Naive thymus-derived CD4-positive, alpha-beta T cell (primary cell): ENCODE results near the gene BICC1. TPM values are rescaled to one million over a fixed set of nuclear protein-coding genes. Genes with fewer than 3 reads are reported as not detected.

ENCODE experiments used
- ATAC-seq: fragments of 150-1000 bp; cut with Tn5 transposase; 2 replicates; pipeline ENCODE4 v1.10.0; 2021; ENCODE audit warnings: mild to moderate bottlenecking, moderate library complexity
- CTCF ChIA-PET: fragments of 350-600 bp; sonication (Branson Sonifier 250); formaldehyde crosslinking; loops from one replicate; lab custom pipeline; 2021; ENCODE audit warnings: antibody characterized with exemption; lab: Charles Lee
- POLR2A ChIA-PET: fragments of 350-600 bp; sonication (Branson Sonifier 250); formaldehyde crosslinking; loops from one replicate; lab custom pipeline; 2021; ENCODE audit warnings: antibody characterized with exemption, inconsistent platforms; lab: Charles Lee
- DNase-seq, 9 donors: peaks; one replicate each; pipeline versions ENCODE4 v3.0.0 to v3.0.0-alpha.2; 2020 to 2022; ENCODE audit warnings: mixed read lengths in 1 of 9
- H3K27ac ChIP-seq: one replicate; pipeline ENCODE4 v1.7.0; 2013; ENCODE audit warnings: mild to moderate bottlenecking, low read depth, low read length, moderate library complexity
- H3K27me3 ChIP-seq, 2 donors: one replicate each; pipeline ENCODE4 v1.7.0; 2013; ENCODE audit warnings: low read length in 2 of 2, mild to moderate bottlenecking in 2 of 2, moderate library complexity in 2 of 2; ENCODE audit not compliant: control insufficient read depth in 2 of 2, insufficient read depth in 2 of 2
- H3K36me3 ChIP-seq, 3 experiments: 1 replicate in 2 of 3; 2 replicates in 1 of 3; pipeline ENCODE4 v1.7.0; 2013; ENCODE audit warnings: low read length in 3 of 3, mild to moderate bottlenecking in 3 of 3, moderate library complexity in 1 of 3; ENCODE audit not compliant: insufficient read depth in 3 of 3, control insufficient read depth in 2 of 3
- H3K4me1 ChIP-seq, 2 donors: one replicate each; pipeline ENCODE4 v1.7.0; 2013; ENCODE audit warnings: low read length in 2 of 2, mild to moderate bottlenecking in 2 of 2, moderate library complexity in 1 of 2; ENCODE audit not compliant: control insufficient read depth in 2 of 2, insufficient read depth in 2 of 2
- H3K4me3 ChIP-seq: 2 replicates; pipeline ENCODE4 v1.7.0; 2013; ENCODE audit warnings: mild to moderate bottlenecking, low read length
- H3K9me3 ChIP-seq, 3 experiments: 1 replicate in 2 of 3; 2 replicates in 1 of 3; pipeline ENCODE4 v1.7.0; 2013; ENCODE audit warnings: low read length in 3 of 3; ENCODE audit not compliant: control insufficient read depth in 2 of 3
- H3K27ac Mint-ChIP-seq, 9 donors: one replicate each; pipeline ENCODE4 v1.8.0; 2020 to 2022; ENCODE audit warnings: mixed read lengths in 9 of 9, mild to moderate bottlenecking in 8 of 9, moderate library complexity in 5 of 9, inconsistent platforms in 2 of 9
- H3K27me3 Mint-ChIP-seq, 5 donors: one replicate each; pipeline ENCODE4 v1.8.0; 2021 to 2022; ENCODE audit warnings: mixed read lengths in 5 of 5, mild to moderate bottlenecking in 1 of 5
- H3K36me3 Mint-ChIP-seq, 5 donors: one replicate each; pipeline ENCODE4 v1.8.0; 2020 to 2022; ENCODE audit warnings: mixed read lengths in 5 of 5, mild to moderate bottlenecking in 3 of 5, inconsistent platforms in 1 of 5
- H3K4me1 Mint-ChIP-seq, 7 donors: one replicate each; pipeline ENCODE4 v1.8.0; 2020 to 2022; ENCODE audit warnings: mixed read lengths in 7 of 7, mild to moderate bottlenecking in 3 of 7, inconsistent platforms in 1 of 7
- H3K4me3 Mint-ChIP-seq, 10 donors: one replicate each; pipeline ENCODE4 v1.8.0; 2020 to 2022; ENCODE audit warnings: mild to moderate bottlenecking in 10 of 10, mixed read lengths in 10 of 10, moderate library complexity in 6 of 10, inconsistent platforms in 2 of 10
- H3K9me3 Mint-ChIP-seq, 11 donors: one replicate each; pipeline ENCODE4 v1.8.0; 2020 to 2022; ENCODE audit warnings: mixed read lengths in 11 of 11, mild to moderate bottlenecking in 4 of 11, inconsistent platforms in 1 of 11, moderate library complexity in 1 of 11
- intact Hi-C, 2 donors: fragments of 100-400 bp; cut with micrococcal nuclease; formaldehyde crosslinking; loops; one replicate each; pipeline ENCODE4 v1.15.1; 2023
- polyA plus RNA-seq, 2 donors: library from polyadenylated mRNA; unstranded; fragments of 300-500 nt; fragmentation: Illumina TruSeq; gene quantifications; one replicate each; pipeline ENCODE4 v1.2.3, GENCODE V29; 2021
- total RNA-seq, 6 experiments: library from RNA in 5 of 6; stranded (reverse) in 5 of 6; gene quantifications; 1 replicate in 5 of 6; 2 replicates in 1 of 6; pipeline ENCODE4 v1.2.3 and lab custom pipeline; 2021 to 2026

Gene BICC1
- total and polyA plus RNA-seq, 7 experiments from 2014 or later: 0.05 to 0.10 TPM; not detected in 5

- Histone ChIP-seq H3K27me3 (no peaks in the 10 kb centered on the region), H3K4me3 (no peak overlapping the region), H3K9me3 (no peaks in the 10 kb centered on the region), H3K27ac (no peak overlapping the region), H3K4me1 (no peaks in the 10 kb centered on the region), H3K36me3 (no peaks in the 10 kb centered on the region)
- no peak overlapping the region for H3K4me3 Mint-ChIP-seq
- DNase-seq (no peak), ATAC-seq (no peak)
- peaks cover 0 to 5% (median 0%) of the 10 kb centered on the region in 11 donors for H3K9me3 Mint-ChIP-seq
- POLR2A ChIA-PET: no interaction called here
- peaks cover 0 to 6% (median 0%) of the 10 kb centered on the region in 5 donors for H3K27me3 Mint-ChIP-seq
- H3K36me3 Mint-ChIP-seq: no peaks in the 10 kb centered on the region
- H3K27ac Mint-ChIP-seq: no peak overlapping the region
- CTCF ChIA-PET: no interaction called here
- intact Hi-C loops: no loop called here
- no peaks in the 10 kb centered on the region for H3K4me1 Mint-ChIP-seq
These were observed 298.1 kb downstream of the BICC1 start for GRCh38 chr10:58810751-58811150.

DNA sequence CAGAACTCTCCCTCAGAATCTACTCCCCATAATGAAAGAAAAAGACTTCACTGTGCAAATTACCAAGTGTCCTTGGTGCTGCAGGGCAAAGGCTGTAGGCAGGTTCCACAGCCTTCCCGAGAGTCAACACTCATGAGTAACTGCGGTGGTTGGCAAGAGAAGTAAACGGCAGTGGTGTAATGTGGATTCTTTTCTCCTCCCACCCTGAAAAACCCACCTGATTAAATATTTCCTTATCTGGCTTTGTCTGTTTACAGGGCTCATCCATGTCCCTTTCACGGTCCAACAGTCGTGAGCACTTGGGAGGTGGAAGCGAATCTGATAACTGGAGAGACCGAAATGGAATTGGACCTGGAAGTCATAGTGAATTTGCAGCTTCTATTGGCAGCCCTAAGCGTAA lies 300.9 kb downstream of the BICC1 start:
- no peaks in the 10 kb centered on the region for H3K36me3 ChIP-seq
- no peak overlapping the region for H3K27ac ChIP-seq
- H3K9me3 ChIP-seq: no peaks in the 10 kb centered on the region
- no peaks in the 10 kb centered on the region for H3K4me1 Mint-ChIP-seq
- ATAC-seq (no peak), DNase-seq (no peak)
- peaks cover 0 to 6% (median 0%) of the 10 kb centered on the region in 5 donors for H3K27me3 Mint-ChIP-seq
- CTCF ChIA-PET: no interaction called here
- no peaks in the 10 kb centered on the region for H3K4me1 ChIP-seq
- H3K4me3 Mint-ChIP-seq: no peak overlapping the region
- POLR2A ChIA-PET: no interaction called here
- no peak overlapping the region for H3K27ac Mint-ChIP-seq
- no peak overlapping the region for H3K4me3 ChIP-seq
- peaks cover 0 to 5% (median 0%) of the 10 kb centered on the region in 11 donors for H3K9me3 Mint-ChIP-seq
- intact Hi-C loops: no loop called here
- no peaks in the 10 kb centered on the region for H3K36me3 Mint-ChIP-seq
- H3K27me3 ChIP-seq: no peaks in the 10 kb centered on the region

- Mint-ChIP-seq H3K9me3 (peaks cover 0 to 5% (median 0%) of the 10 kb centered on the region in 11 donors), H3K36me3 (no peaks in the 10 kb centered on the region), H3K27me3 (peaks cover 0 to 9% (median 0%) of the 10 kb centered on the region in 5 donors), H3K4me3 (no peak overlapping the region), H3K4me1 (no peaks in the 10 kb centered on the region), H3K27ac (no peak overlapping the region)
- ChIA-PET POLR2A (no interaction called here), CTCF (no interaction called here)
- ATAC-seq (no peak), DNase-seq (no peak)
- no peaks in the 10 kb centered on the region for H3K36me3 ChIP-seq
- no peaks in the 10 kb centered on the region for H3K9me3 ChIP-seq
- H3K4me1 ChIP-seq: no peaks in the 10 kb centered on the region
- intact Hi-C loops: no loop called here
- no peaks in the 10 kb centered on the region for H3K27me3 ChIP-seq
- no peak overlapping the region for H3K27ac ChIP-seq
- no peak overlapping the region for H3K4me3 ChIP-seq
These were observed 304.7 kb downstream of the BICC1 start for GRCh38 chr10:58817201-58817846.

- Histone ChIP-seq H3K4me3 (no peak overlapping the region), H3K9me3 (no peaks in the 10 kb centered on the region), H3K4me1 (no peaks in the 10 kb centered on the region), H3K27me3 (no peaks in the 10 kb centered on the region), H3K36me3 (no peaks in the 10 kb centered on the region), H3K27ac (no peak overlapping the region)
- POLR2A ChIA-PET: no interaction called here
- H3K27ac Mint-ChIP-seq: no peak overlapping the region
- peaks cover 0 to 13% (median 0%) of the 10 kb centered on the region in 5 donors for H3K27me3 Mint-ChIP-seq
- no peaks in the 10 kb centered on the region for H3K36me3 Mint-ChIP-seq
- no peak for ATAC-seq
- no peaks in the 10 kb centered on the region for H3K4me1 Mint-ChIP-seq
- DNase-seq: no peak
- H3K9me3 Mint-ChIP-seq: peaks cover 0 to 4% (median 0%) of the 10 kb centered on the region in 11 donors
- CTCF ChIA-PET: no interaction called here
- H3K4me3 Mint-ChIP-seq: no peak overlapping the region
- intact Hi-C loops: no loop called here
These were observed 306.2 kb downstream of the BICC1 start for GRCh38 chr10:58818900-58819299.

DNA sequence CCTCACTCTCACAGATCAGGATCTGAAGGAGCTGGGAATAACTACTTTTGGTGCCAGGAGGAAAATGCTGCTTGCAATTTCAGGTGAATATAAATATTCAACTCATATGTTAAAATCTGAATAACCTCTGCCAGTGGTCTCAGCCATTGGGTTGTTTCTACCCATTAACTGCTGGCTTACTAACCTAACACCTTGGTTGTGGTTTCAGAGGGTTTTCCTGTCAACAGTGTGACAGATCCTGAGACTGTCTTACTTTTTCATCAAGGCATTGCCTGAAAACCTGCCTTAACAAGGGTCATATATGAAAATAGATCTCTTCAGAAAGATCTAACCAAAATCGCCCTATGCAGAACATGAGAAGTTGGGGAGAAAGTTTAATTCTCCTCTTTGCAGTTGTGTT lies 307.7 kb downstream of the BICC1 start:
- Histone ChIP-seq H3K4me3 (no peak overlapping the region), H3K36me3 (no peaks in the 10 kb centered on the region), H3K27ac (no peak overlapping the region), H3K4me1 (no peaks in the 10 kb centered on the region), H3K9me3 (no peaks in the 10 kb centered on the region), H3K27me3 (no peaks in the 10 kb centered on the region)
- Mint-ChIP-seq H3K4me1 (no peaks in the 10 kb centered on the region), H3K27me3 (peaks cover 0 to 19% (median 0%) of the 10 kb centered on the region in 5 donors), H3K36me3 (no peaks in the 10 kb centered on the region), H3K27ac (no peak overlapping the region), H3K9me3 (no peaks in the 10 kb centered on the region), H3K4me3 (no peak overlapping the region)
- DNase-seq: no peak
- intact Hi-C loops: no loop called here
- CTCF ChIA-PET: no interaction called here
- POLR2A ChIA-PET: no interaction called here
- no peak for ATAC-seq

DNA sequence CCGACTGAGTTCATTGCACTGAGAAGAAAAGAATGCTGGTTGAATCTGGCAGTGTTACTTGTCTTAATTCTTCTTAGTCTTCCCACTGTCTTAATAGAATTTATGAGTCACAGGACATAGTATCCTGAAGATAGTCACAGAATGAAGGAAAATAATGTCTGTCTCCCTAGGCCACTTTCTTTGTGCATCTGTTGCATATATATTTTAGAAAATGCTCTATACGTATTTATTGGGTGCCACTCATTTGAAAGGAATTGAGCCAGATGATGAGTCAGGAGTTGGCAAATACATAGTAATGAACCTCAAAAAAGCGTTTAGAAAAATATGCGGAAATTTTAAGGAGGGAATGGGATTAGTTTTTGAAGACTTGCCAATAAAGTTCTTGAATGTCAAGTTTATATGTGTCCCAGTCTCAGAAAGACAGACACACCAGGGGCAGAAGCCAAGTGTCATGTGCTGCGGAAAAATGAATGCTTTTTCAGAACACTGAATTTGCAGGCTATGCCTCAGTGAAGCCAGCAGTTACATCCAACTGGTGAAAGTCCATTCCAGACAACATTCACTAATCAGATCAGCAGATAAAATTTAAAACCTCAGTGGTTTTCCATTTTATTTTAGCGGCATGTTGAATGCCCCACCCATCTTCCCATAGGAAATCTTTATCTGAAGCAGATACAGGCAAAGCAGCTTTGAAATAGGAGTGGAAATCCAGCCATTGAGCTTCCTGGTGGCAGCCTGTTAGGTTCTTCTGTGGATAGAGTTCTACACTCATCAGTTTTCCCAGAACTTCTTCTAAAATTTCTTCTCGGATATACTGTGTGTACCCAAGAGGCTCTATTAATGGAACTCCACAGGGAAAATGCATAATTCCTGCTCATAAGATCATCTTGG lies 308.4 kb downstream of the BICC1 start:
- H3K36me3 Mint-ChIP-seq: no peaks in the 10 kb centered on the region
- H3K4me1 ChIP-seq: no peaks in the 10 kb centered on the region
- H3K4me3 ChIP-seq: no peak overlapping the region
- H3K4me3 Mint-ChIP-seq: no peak overlapping the region
- no peaks in the 10 kb centered on the region for H3K36me3 ChIP-seq
- DNase-seq (no peak), ATAC-seq (no peak)
- H3K27me3 Mint-ChIP-seq: peaks cover 0 to 19% (median 0%) of the 10 kb centered on the region in 5 donors
- intact Hi-C loops: no loop called here
- H3K27ac ChIP-seq: no peak overlapping the region
- CTCF ChIA-PET: no interaction called here
- no peaks in the 10 kb centered on the region for H3K4me1 Mint-ChIP-seq
- no peaks in the 10 kb centered on the region for H3K27me3 ChIP-seq
- H3K9me3 ChIP-seq: no peaks in the 10 kb centered on the region
- H3K27ac Mint-ChIP-seq: no peak overlapping the region
- POLR2A ChIA-PET: no interaction called here
- no peaks in the 10 kb centered on the region for H3K9me3 Mint-ChIP-seq

- Mint-ChIP-seq H3K27me3 (peaks cover 0 to 19% (median 0%) of the 10 kb centered on the region in 5 donors), H3K36me3 (no peaks in the 10 kb centered on the region), H3K4me3 (no peak overlapping the region), H3K4me1 (no peaks in the 10 kb centered on the region), H3K9me3 (no peaks in the 10 kb centered on the region), H3K27ac (no peak overlapping the region)
- CTCF ChIA-PET: no interaction called here
- POLR2A ChIA-PET: no interaction called here
- Histone ChIP-seq H3K27ac (no peak overlapping the region), H3K27me3 (no peaks in the 10 kb centered on the region), H3K36me3 (no peaks in the 10 kb centered on the region), H3K4me1 (no peaks in the 10 kb centered on the region), H3K4me3 (no peak overlapping the region), H3K9me3 (no peaks in the 10 kb centered on the region)
- no peak for DNase-seq
- intact Hi-C loops: no loop called here
- no peak for ATAC-seq
These were observed 309.0 kb downstream of the BICC1 start for GRCh38 chr10:58821752-58822056.
